Effector memory CD8-positive, alpha-beta T cell (primary cell): ENCODE data around the gene TMEM106A.
"Not testable (repeated sequence)": the region's sequence is repeated elsewhere in the genome, so short reads cannot be mapped to it uniquely, and the experiment has no call there.

Source experiments
- ATAC-seq: fragments of 150-1000 bp; cut with Tn5 transposase; replicated peaks from 2 replicates; pipeline ENCODE4 v1.10.0; 2021; ENCODE audit warnings: mild to moderate bottlenecking, moderate library complexity
- DNase-seq, 3 experiments: peaks; one replicate each; pipeline ENCODE4 v3.0.0; 2021
- H3K27ac Mint-ChIP-seq, 2 donors: one replicate each; pipeline ENCODE4 v1.8.0; 2022; ENCODE audit warnings: mild to moderate bottlenecking in 2 of 2, mixed read lengths in 2 of 2, moderate library complexity in 2 of 2
- H3K27me3 Mint-ChIP-seq, 2 donors: one replicate each; pipeline ENCODE4 v1.8.0; 2022; ENCODE audit warnings: mixed read lengths in 2 of 2
- H3K36me3 Mint-ChIP-seq: one replicate; pipeline ENCODE4 v1.8.0; 2022; ENCODE audit warnings: mild to moderate bottlenecking, moderate library complexity, mixed read lengths; ENCODE audit not compliant: insufficient read depth
- H3K4me1 Mint-ChIP-seq, 2 donors: one replicate each; pipeline ENCODE4 v1.8.0; 2022; ENCODE audit warnings: low read depth in 2 of 2, mixed read lengths in 2 of 2
- H3K4me3 Mint-ChIP-seq, 2 donors: one replicate each; pipeline ENCODE4 v1.8.0; 2022; ENCODE audit warnings: mild to moderate bottlenecking in 2 of 2, mixed read lengths in 2 of 2, moderate library complexity in 2 of 2
- H3K9me3 Mint-ChIP-seq, 2 donors: one replicate each; pipeline ENCODE4 v1.8.0; 2022; ENCODE audit warnings: mixed read lengths in 2 of 2
- total RNA-seq, 9 experiments: gene quantifications; one replicate each; lab custom pipeline; 2026; lab: John Stamatoyannopoulos, UW

Gene TMEM106A, protein sequence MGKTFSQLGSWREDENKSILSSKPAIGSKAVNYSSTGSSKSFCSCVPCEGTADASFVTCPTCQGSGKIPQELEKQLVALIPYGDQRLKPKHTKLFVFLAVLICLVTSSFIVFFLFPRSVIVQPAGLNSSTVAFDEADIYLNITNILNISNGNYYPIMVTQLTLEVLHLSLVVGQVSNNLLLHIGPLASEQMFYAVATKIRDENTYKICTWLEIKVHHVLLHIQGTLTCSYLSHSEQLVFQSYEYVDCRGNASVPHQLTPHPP
- 8.7 to 25.3 (median 10.9) reads per million in 9 experiments for total RNA-seq

- Mint-ChIP-seq H3K36me3 (peaks cover 31% of the 10 kb centered on the region), H3K27ac (peak within 1 kb of the TSS; percentile 94 to 98), H3K4me1 (peaks cover 23 to 30% of the 10 kb centered on the region in 2 donors), H3K4me3 (peak within 1 kb of the TSS; percentile 93 to 96), H3K27me3 (no peaks in the 10 kb centered on the region), H3K9me3 (no peaks in the 10 kb centered on the region)
- ATAC-seq (peak; percentile 90), DNase-seq (peak; percentile 56 to 67 (median 61))
These were observed at the start of gene TMEM106A for GRCh38 chr17:43211480-43212402. TMEM106A (plus strand) TSS chr17:43211875; CDS start chr17:43213042, 1,167 bp downstream.

- not testable (repeated sequence) for H3K4me1 Mint-ChIP-seq, H3K4me3 Mint-ChIP-seq, DNase-seq, H3K27ac Mint-ChIP-seq, H3K27me3 Mint-ChIP-seq, ATAC-seq, H3K9me3 Mint-ChIP-seq, H3K36me3 Mint-ChIP-seq
These were observed 45.7 kb upstream of the TMEM106A start for GRCh38 chr17:43165971-43166370.

DNA sequence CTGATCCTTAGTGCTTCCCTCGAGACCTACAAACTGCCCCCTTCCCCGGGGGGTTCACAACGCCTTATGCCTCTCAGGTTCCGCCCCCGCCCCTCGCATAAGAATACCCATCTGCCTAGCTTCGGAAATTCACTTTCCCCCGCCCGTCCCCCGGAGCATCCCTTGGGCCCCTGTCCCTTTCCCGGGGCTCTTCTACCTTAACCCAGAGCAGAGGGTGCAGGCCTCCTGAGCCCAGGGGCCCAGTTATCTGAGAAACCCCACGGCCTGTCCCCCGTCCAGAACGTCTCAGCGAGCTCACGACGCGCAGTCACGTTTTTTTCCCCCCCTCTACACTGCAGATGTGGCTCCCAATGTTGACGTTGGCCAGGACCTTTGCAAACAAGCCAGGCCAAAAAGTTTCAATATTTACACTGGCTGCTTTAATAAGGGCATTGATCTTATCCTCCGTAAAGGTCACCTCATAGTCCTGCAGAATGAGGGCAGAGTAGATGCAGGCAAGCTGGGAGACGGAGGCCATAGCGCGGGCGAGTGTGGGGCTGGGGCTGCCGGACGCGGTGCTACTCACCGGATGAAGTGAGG, 42.0 kb upstream of the TMEM106A start:
- peak; percentile 2 for ATAC-seq
- Mint-ChIP-seq H3K4me1 (peaks cover 12 to 13% of the 10 kb centered on the region in 2 donors), H3K27me3 (no peaks in the 10 kb centered on the region), H3K27ac (no peak overlapping the region), H3K9me3 (no peaks in the 10 kb centered on the region), H3K36me3 (peaks cover 18% of the 10 kb centered on the region), H3K4me3 (no peak overlapping the region)
- DNase-seq = peak in 1 of 3 experiments; percentile 9

- H3K9me3 Mint-ChIP-seq = no peaks in the 10 kb centered on the region
- H3K27me3 Mint-ChIP-seq = no peaks in the 10 kb centered on the region
- H3K27ac Mint-ChIP-seq = no peak overlapping the region
- peak; percentile 82 to 84 (median 84) for DNase-seq
- H3K36me3 Mint-ChIP-seq = peaks cover 18% of the 10 kb centered on the region
- peaks cover 12 to 16% of the 10 kb centered on the region in 2 donors for H3K4me1 Mint-ChIP-seq
- H3K4me3 Mint-ChIP-seq = no peak overlapping the region
- ATAC-seq = peak; percentile 77
These were observed 41.4 kb upstream of the TMEM106A start for GRCh38 chr17:43170140-43170765.

DNA sequence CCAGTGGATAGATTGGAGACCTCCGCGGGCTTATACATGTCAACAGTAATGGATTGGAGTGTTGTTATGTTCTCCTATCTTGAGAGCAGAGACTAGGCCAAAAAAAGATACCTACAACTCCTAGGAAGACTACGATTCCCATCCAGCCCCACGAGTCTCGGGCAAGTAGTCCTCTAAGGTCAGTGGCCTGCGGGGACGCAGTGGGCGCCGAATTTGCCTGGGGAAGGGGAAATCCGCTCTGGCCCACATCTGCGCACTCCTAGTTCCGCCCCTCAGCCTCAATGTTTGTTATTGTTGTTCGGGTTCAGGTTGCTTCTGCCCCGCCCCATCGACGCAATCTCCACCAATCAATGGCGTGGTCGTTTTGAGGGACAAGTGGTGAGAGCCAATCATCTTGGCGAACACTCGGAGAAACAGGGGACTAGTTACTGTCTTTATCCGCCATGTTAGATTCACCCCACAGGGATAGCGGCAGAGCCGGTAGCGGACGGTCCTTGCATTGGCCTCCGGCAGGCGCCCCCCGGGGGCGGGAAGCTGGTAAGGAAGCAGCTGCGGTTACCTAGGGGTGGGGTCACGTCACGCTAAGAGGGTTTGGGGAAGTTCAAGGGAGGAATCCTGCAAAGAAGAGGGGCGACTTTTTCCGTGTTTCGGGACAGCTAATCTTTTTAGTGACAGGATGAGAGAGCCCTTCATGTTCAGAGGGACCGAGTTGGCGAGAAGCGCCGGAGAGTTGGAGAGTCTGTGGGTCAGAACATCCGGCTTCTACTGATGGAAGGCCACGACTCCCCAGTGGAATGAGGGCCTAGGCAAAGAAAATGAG, 40.7 kb upstream of the TMEM106A start, which contains the start of gene NBR1:
Gene NBR1, plus strand, starts transcription at position 449 of the 820 bp plus-strand sequence. CDS start 4,586 bp downstream, outside the sequence.
- DNase-seq (peak; percentile 94 to 97 (median 95)), ATAC-seq (peak; percentile 75)
- Mint-ChIP-seq H3K27ac (no peak within 1 kb of the TSS), H3K4me3 (no peak within 1 kb of the TSS), H3K9me3 (no peaks in the 10 kb centered on the region), H3K4me1 (peaks cover 17 to 23% of the 10 kb centered on the region in 2 donors), H3K36me3 (peaks cover 18% of the 10 kb centered on the region), H3K27me3 (no peaks in the 10 kb centered on the region)

DNA sequence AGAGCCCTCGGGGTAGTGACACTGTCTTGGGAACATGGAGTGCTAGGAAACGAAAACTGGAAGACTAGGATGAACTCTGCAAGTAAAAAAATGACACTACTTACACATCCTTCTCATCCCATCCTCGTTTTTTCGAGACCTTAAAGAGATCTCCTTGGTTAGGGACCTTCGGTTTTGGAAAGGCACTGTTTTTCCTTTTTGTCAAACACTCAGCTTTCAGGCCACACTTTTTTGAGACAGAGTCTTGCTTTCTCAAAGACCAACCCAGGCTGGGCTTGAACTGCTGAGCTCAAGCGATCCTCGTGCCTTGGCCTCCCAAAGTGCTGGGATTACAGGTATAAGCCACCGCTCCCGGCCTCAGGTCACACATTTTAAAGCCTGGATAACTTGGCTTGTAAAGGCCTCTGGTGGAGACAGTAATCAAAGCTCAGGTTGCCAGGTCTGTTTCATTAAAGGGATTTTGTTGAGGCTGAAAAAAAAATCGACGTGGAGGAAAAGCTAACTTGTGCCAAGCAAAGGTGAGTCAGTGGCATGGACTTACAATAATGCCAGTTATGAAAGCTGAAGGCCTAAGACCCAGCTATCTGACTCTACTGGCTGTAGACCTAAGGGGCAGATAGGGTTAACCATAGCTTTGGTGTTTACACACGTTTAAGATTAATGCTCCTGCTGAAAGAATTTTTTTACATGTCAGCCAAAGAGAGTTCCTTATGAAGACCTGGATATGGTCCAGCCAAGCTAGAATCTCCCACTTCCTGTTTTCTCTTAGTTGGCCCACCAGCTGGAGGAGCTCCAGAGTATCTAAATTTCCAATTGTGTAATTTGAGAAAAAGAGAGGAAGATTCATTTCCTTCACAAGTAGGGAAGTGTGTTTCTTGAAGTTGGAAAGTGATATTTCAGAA, 39.8 kb upstream of the TMEM106A start:
- H3K27me3 Mint-ChIP-seq = no peaks in the 10 kb centered on the region
- no peaks in the 10 kb centered on the region for H3K9me3 Mint-ChIP-seq
- peaks cover 23 to 30% of the 10 kb centered on the region in 2 donors for H3K4me1 Mint-ChIP-seq
- ATAC-seq = no peak
- H3K4me3 Mint-ChIP-seq = no peak overlapping the region
- H3K27ac Mint-ChIP-seq = no peak overlapping the region
- peak in 1 of 3 experiments; percentile 9 for DNase-seq
- peaks cover 26% of the 10 kb centered on the region for H3K36me3 Mint-ChIP-seq

DNA sequence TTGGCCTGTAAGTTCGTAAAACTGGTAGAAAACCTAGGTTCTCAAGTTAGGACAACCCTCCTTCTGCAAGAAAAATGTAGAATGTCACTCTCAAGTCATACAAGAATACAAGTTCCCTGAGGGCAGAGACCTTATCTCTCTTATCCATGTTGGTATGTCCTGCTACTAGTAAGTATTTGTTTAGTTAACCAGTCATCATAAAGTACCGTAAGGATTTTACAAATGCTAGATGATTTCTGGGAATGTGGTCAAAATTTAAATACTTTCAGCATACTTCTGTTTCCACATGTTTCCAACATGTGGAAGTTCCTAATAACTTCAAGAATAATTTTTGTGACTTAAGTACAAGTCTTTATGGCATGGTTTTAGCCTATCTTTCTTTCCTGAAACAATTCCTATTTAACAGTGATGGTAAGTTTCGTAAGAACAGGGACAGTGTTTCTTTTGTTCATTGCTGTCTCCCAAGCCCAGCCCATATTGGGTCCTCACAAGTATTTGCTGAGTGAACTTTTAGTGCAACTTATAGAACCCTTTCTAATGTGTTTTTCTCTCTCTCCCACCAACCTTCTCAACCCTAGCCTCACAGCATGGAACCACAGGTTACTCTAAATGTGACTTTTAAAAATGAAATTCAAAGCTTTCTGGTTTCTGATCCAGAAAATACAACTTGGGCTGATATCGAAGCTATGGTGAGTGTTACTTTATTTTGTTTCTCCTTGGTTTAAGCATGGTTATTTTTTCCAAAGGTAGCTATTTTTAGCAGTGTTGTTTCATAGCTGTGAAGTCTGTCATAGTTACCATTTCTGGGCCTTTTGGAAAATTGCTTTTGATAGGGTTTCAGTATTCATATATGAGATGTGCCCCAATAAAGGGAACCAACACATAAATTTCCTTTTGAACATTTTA, 36.2 kb upstream of the TMEM106A start:
- Mint-ChIP-seq H3K4me1 (peaks cover 28 to 36% of the 10 kb centered on the region in 2 donors), H3K9me3 (no peaks in the 10 kb centered on the region), H3K4me3 (peak overlapping the region in 1 of 2 donors; percentile 40), H3K27ac (peak overlapping the region; percentile 69 to 77), H3K36me3 (peaks cover 50% of the 10 kb centered on the region), H3K27me3 (no peaks in the 10 kb centered on the region)
- DNase-seq (no peak), ATAC-seq (no peak)

- Mint-ChIP-seq H3K27ac (peak overlapping the region; percentile 69 to 77), H3K27me3 (no peaks in the 10 kb centered on the region), H3K9me3 (no peaks in the 10 kb centered on the region), H3K4me3 (peak overlapping the region; percentile 3 to 40), H3K36me3 (peaks cover 54% of the 10 kb centered on the region), H3K4me1 (peaks cover 28 to 36% of the 10 kb centered on the region in 2 donors)
- DNase-seq (no peak), ATAC-seq (no peak)
These were observed 35.5 kb upstream of the TMEM106A start for GRCh38 chr17:43176119-43176570.

- no peak overlapping the region for H3K4me3 Mint-ChIP-seq
- ATAC-seq = no peak
These were observed 27.8 kb upstream of the TMEM106A start for GRCh38 chr17:43183921-43184320.

GRCh38 chr17:43186656-43187055, 25.0 kb upstream of the TMEM106A start:
- H3K9me3 Mint-ChIP-seq = not testable (repeated sequence)

More at GRCh38 chr17:43183921-43184320, 27.8 kb upstream of the TMEM106A start:
- Mint-ChIP-seq H3K27ac (no peak overlapping the region), H3K9me3 (no peaks in the 10 kb centered on the region), H3K27me3 (no peaks in the 10 kb centered on the region), H3K4me1 (peaks cover 0 to 1% of the 10 kb centered on the region in 2 donors), H3K36me3 (peaks cover 81% of the 10 kb centered on the region)
- no peak for DNase-seq

DNA sequence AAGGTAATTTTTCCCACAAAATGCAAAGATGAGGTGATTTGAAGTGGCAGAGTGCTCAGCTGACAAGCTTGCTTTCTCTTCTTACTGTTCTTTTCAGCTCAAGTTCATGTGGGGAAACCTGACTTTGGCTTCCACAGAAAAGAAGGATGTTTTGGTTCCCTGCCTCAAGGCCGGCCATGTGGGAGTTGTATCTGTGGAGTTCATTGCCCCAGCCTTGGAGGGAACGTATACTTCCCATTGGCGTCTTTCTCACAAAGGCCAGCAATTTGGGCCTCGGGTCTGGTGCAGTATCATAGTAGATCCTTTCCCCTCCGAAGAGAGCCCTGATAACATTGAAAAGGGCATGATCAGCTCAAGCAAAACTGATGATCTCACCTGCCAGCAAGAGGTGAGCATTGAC, 18.4 kb upstream of the TMEM106A start:
- ATAC-seq = no peak
- no peak for DNase-seq
- Mint-ChIP-seq H3K36me3 (peaks cover 98% of the 10 kb centered on the region), H3K27ac (no peak overlapping the region), H3K9me3 (no peaks in the 10 kb centered on the region), H3K4me3 (no peak overlapping the region), H3K4me1 (peaks cover 0 to 1% of the 10 kb centered on the region in 2 donors), H3K27me3 (no peaks in the 10 kb centered on the region)

More at GRCh38 chr17:43186656-43187055, 25.0 kb upstream of the TMEM106A start:
- H3K27ac Mint-ChIP-seq, H3K27me3 Mint-ChIP-seq, H3K4me3 Mint-ChIP-seq, DNase-seq, H3K4me1 Mint-ChIP-seq, ATAC-seq: not testable (repeated sequence)
- H3K36me3 Mint-ChIP-seq = peaks cover 89% of the 10 kb centered on the region
